HUDEP-2 (cell line): Measurements from ENCODE around the gene SLC27A2.

Experiments used
- DNase-seq, 76 experiments: peaks; one replicate each; lab custom pipeline; 2025; ENCODE audit not compliant: unreplicated experiment in 76 of 76; lab: John Stamatoyannopoulos, UW

The SLC27A2 gene

DNA sequence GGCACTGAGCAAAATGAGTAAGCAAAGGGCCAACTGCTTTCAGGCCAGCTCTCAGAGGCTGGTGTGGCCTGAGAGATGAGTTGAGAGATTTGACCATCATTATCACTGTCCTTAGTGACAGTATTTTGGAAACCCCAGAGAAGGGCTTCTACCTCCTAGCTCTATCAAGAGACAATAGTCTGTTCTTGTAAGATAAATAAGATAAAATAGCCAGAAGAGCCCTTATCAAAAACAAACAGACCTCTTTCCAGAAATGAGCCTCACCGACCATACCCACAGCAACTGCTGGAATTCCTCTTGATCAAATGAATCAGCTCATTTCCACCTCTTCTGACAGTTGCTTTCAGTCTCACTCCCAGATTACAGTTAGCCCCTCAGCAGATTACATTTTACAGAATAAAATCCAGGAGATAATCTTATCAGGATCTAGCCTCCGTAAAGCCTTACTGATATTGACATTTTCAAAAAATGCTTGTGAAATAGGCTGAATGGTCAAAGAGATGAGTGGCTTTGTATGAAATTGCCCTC lies 79.0 kb downstream of the SLC27A2 start:
- peak in 65 of 76 experiments; percentile 12 to 95 (median 71) for DNase-seq

DNA sequence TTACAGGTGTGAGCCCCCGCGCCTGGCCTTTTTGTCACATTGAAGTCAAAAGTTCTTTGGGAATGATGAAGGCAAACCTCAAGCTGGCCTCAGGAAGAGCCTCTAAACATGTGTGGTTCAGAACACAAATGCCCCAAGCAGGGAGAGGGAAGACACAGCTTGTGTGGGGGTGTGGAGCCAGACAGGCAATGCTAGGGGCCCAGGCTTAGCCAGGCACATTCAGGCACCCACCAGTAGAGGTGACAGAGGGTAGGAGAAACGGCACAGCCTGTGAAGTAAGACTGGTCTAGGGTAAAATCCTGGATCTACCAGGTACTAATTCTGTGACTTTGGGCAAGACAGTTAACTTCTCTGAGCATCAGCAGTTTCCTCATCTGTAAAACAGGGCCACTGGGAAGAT lies 80.0 kb downstream of the SLC27A2 start:
- peak in 40 of 76 experiments; percentile 3 to 66 (median 28) for DNase-seq

DNA sequence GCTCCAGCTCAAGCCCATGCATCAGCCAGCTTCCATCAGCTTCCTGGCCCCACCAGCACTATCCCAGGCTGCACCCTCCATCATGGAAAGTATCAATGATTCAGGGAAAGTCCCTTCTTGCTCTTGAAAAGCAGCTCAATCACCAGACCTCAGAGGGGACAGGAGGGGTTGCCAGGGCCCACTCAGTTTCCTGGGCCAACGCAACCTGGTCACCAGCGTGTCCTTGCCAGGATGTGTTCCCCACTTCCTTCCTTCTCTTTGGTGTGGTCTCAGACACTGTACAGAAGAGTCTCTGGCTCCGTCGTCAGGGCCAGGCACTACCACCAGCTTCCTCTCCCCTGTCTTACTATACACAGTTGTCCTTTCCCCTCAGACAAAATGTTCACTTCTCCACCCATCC lies 80.5 kb downstream of the SLC27A2 start:
- no peak for DNase-seq

DNA sequence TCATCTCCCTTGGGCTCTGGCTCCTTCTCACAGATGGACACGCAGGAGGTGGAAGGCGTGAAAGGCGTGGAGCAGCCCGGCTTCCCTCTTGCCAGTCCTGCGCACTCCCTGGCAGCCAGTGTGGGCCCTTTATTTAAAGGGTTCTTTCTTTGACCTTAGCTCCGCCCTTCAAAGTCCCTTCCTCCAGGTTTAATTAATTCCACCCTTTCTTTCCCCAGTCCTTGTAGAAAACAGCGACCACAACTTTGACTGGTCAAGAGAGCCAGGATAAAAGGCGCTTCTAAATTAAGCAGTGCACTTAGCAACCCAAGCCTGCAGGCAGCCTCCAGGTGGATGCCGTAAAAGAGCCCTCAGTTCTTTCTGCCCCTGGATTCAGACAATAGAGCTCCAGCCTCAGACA lies 83.6 kb downstream of the SLC27A2 start, which contains the start of gene HDC:
HDC (minus strand) TSS at position 107 of the 400 bp plus-strand sequence; CDS start at position 4, 103 bp downstream.
- DNase-seq: no peak

DNA sequence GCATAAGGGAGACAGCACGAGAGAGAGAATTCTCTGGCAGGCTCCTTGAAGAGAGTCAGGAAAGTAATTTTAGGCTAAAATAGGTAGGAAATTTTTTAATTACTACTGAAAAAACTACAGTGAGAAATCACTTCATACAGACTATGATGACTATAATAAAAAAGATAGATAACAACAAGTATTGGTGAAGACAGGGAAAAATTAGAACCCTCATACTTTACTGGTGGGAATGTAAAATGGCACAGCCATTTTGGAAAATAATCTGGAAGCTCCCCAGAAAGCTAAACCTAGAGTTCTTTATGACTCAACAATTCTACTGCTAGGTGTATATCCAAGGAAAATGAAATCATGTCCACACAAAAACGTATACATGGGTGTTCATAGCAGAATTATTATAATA lies 85.6 kb downstream of the SLC27A2 start:
- DNase-seq: no peak

DNA sequence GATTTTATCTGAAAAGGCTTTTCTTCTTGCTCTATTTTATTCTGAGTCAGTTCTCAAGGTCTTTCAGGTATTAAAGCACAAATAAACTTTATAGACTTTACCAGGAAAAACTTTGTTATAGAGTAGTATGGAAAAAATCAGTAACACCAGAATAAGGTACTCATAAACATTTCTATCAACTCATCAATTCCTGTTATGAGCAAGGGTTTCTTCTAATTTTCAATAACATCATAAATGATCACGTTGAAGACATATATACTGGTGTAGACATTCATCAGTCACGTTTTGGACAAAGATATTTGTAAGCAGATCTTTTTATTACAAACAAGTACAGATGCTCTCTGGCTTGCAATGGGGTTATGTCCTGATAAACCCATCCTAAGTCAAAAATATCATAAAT lies 93.1 kb downstream of the SLC27A2 start:
- no peak for DNase-seq

DNA sequence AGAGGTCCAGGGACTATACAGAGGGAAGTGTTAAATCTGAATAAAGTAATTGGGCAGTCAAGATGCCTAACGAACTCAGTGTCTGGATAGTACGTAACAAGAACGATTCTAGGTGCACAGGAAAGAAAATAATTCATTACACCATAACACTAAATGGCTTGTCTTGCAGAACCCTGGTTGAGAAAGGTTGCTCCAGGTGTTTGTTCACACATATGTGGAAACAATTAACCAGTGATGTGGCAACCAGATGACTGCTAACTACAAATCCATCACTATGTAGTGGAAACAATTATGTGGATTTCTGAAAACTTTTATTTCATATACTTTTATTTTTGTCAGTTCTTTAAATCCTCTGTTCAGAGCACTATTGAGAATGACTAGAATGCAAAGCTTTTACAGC lies 93.9 kb downstream of the SLC27A2 start:
- DNase-seq: no peak

DNA sequence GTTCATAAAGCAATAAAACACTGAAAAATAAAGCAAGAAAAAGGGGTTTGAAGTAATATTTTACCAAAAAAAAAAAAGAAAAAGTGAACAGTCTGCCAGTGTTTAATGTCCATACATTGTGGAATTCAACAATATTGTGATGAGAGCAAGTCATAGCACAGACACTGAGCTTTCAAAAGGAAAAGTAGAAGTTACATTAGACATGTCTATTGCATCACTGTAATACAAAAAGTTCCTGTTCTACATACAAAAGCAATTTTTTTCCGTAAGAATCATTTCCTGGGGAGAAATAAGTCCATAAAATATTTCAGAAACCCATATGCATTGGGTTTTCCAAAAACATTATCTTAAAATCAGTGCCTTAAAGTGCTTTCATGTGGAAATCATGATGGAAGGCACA lies 95.4 kb downstream of the SLC27A2 start:
- DNase-seq: no peak

DNA sequence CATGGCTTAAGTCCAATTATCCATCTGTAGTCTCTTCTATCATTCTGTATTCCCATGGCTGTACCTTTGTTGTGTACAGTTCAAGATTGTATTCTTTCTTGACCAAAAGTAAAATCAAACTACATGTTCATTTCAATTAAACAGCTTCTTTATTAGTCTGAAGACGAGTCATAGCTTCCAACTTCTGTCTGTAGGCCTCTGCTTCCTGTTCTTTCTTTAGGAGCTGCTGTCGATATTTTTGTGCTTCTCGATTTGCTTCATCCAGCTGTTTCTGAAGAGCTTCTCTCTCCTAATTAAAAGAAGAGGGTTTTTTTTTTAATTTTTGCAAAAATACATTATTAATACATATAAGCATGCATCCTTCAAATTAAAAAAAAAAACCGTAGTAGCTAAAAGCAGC lies 96.5 kb downstream of the SLC27A2 start:
- no peak for DNase-seq

DNA sequence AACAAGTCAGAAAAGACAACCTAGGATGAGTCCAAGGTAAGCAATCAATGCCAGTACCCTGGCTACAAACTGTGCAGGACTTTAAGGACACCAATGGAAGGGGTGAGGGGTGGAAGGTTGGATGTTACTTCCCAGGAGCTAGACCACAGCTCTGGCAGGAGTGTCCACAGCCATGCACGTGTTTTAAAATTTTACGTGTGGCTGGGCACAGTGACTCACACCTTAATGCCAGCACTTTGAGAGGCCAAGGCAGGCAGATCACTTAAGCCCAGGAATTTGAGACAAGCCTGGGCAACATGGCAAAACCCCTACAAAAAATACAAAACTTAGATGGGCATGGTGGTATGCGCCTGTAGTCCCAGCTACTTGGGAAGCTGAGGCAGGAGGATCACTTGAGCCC lies 98.3 kb downstream of the SLC27A2 start:
- no peak for DNase-seq

DNA sequence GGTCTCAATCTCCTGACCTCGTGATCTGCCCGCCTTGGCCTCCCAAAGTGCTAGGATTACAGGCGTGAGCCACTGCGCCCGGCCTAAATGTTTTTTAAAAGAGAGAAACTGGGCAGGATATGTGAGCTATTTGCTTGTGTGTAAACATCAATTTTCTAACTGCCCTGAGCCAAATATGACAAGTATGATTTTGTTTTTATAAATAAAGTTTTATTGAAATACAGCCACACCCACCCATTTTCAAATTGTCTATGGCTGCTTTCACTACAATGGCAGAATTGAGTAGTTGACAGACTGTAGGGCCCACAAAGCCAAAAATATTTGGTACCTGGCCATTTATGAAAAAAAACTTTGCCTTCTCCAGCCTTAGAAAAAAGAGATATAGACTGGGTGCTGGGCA lies 99.4 kb downstream of the SLC27A2 start:
- no peak for DNase-seq
